IMR-90 (cell line): ENCODE data around the gene KTN1. TPM values are rescaled to one million over a fixed set of nuclear protein-coding genes. Genes with fewer than 3 reads are reported as not detected.

Source experiments
- ATAC-seq: fragments of 200-7000 bp; cut with Tn5 transposase; 2 replicates; pipeline ENCODE4 v1.9.1; 2020; ENCODE audit warnings: low read depth, mild to moderate bottlenecking, moderate library complexity
- BruUV-seq: library from RNA; stranded (reverse); fragments of 400-500 nt; replicated peaks from 2 replicates; lab custom pipeline; 2021; lab: Mats Ljungman, UMichigan
- CTCF ChIA-PET: fragments of 300-600 bp; formaldehyde crosslinking; extraction: SDS; loops from one replicate; lab custom pipeline; 2021; ENCODE audit warnings: antibody characterized with exemption; lab: Yijun Ruan, JAX
- POLR2A ChIA-PET: fragments of 300-600 bp; sonication (Branson Sonifier 250); formaldehyde crosslinking; loops from one replicate; lab custom pipeline; 2022; ENCODE audit warnings: antibody characterized with exemption; ENCODE audit not compliant: unreplicated experiment; lab: Charles Lee
- DNase-seq: peaks from one replicate; pipeline ENCODE4 v3.0.0; 2013
- H2AFZ ChIP-seq: replicated peaks from 2 replicates; pipeline ENCODE3; 2013; ENCODE audit warnings: low read length, mild to moderate bottlenecking; ENCODE audit not compliant: poor library complexity
- H2AK5ac ChIP-seq: 2 replicates; pipeline ENCODE4 v1.6.1; 2013; ENCODE audit warnings: low read depth, low read length, inconsistent platforms
- H2AK9ac ChIP-seq: replicated peaks from 2 replicates; pipeline ENCODE3; 2013; ENCODE audit warnings: mild to moderate bottlenecking, low read depth, low read length, moderate library complexity; ENCODE audit not compliant: poor library complexity
- H2BK120ac ChIP-seq: 2 replicates; pipeline ENCODE4 v1.6.1; 2013; ENCODE audit warnings: low read depth, low read length, inconsistent platforms
- H2BK15ac ChIP-seq: 3 replicates; pipeline ENCODE4 v1.6.1; 2013; ENCODE audit warnings: low read depth, low read length, inconsistent platforms
- H2BK20ac ChIP-seq: 2 replicates; pipeline ENCODE4 v1.6.1; 2013; ENCODE audit warnings: low read depth, mild to moderate bottlenecking, inconsistent platforms, low read length, moderate library complexity
- H2BK5ac ChIP-seq: 2 replicates; pipeline ENCODE4 v1.6.1; 2013; ENCODE audit warnings: mild to moderate bottlenecking, low read depth, low read length, inconsistent platforms; ENCODE audit not compliant: poor library complexity, severe bottlenecking
- H3K14ac ChIP-seq: replicated peaks from 2 replicates; pipeline ENCODE4 v1.6.1; 2013; ENCODE audit warnings: low read depth, low read length, inconsistent platforms
- H3K18ac ChIP-seq: 2 replicates; pipeline ENCODE4 v1.6.1; 2013; ENCODE audit warnings: low read depth, low read length, control low read depth
- H3K23ac ChIP-seq: 2 replicates; pipeline ENCODE4 v1.6.1; 2013; ENCODE audit warnings: low read depth, low read length, inconsistent platforms
- H3K27ac ChIP-seq: 2 replicates; pipeline ENCODE4 v1.5.1; 2013; ENCODE audit warnings: mild to moderate bottlenecking, control low read depth, low read length; ENCODE audit not compliant: insufficient read depth
- H3K27me3 ChIP-seq: 2 replicates; pipeline ENCODE4 v1.6.1; 2013; ENCODE audit warnings: low read length; ENCODE audit not compliant: control insufficient read depth, insufficient read depth
- H3K36me3 ChIP-seq: 2 replicates; pipeline ENCODE4 v1.6.1; 2013; ENCODE audit warnings: low read length, mixed read lengths; ENCODE audit not compliant: control insufficient read depth, insufficient read depth
- H3K4ac ChIP-seq: 2 replicates; pipeline ENCODE4 v1.6.1; 2013; ENCODE audit warnings: low read depth, low read length, inconsistent platforms
- H3K4me1 ChIP-seq: 2 replicates; pipeline ENCODE4 v1.6.1; 2013; ENCODE audit warnings: low read length, mixed read lengths; ENCODE audit not compliant: control insufficient read depth, insufficient read depth
- H3K4me2 ChIP-seq: 2 replicates; pipeline ENCODE4 v1.6.1; 2013; ENCODE audit warnings: low read depth, mild to moderate bottlenecking, control low read depth, low read length, moderate library complexity
- H3K4me3 ChIP-seq: 2 replicates; pipeline ENCODE4 v1.5.1; 2013; ENCODE audit warnings: low read depth, mild to moderate bottlenecking, control low read depth, low read length, moderate library complexity; ENCODE audit not compliant: insufficient read depth
- H3K56ac ChIP-seq: 2 replicates; pipeline ENCODE4 v1.6.1; 2013; ENCODE audit warnings: low read length, inconsistent platforms; ENCODE audit not compliant: insufficient read depth; ENCODE audit errors: extremely low read depth
- H3K79me1 ChIP-seq, 2 experiments: 2 replicates each; pipeline ENCODE4 v1.6.1; 2013; ENCODE audit warnings: low read length in 2 of 2, inconsistent platforms in 1 of 2, low read depth in 1 of 2
- H3K9ac ChIP-seq: 2 replicates; pipeline ENCODE4 v1.6.1; 2013; ENCODE audit warnings: low read depth, low read length, control low read depth
- H3K9me1 ChIP-seq: 2 replicates; pipeline ENCODE4 v1.6.1; 2013; ENCODE audit warnings: low read length, inconsistent platforms; ENCODE audit not compliant: insufficient read depth
- H3K9me3 ChIP-seq: 2 replicates; pipeline ENCODE4 v1.6.1; 2013; ENCODE audit warnings: low read length; ENCODE audit not compliant: control insufficient read depth, insufficient read depth
- H4K20me1 ChIP-seq: 2 replicates; pipeline ENCODE4 v1.6.1; 2013; ENCODE audit warnings: low read length, inconsistent platforms; ENCODE audit not compliant: insufficient read depth
- H4K5ac ChIP-seq: 2 replicates; pipeline ENCODE4 v1.6.1; 2013; ENCODE audit warnings: mild to moderate bottlenecking, low read depth, low read length, control low read depth
- H4K8ac ChIP-seq, 2 experiments: 2 replicates each; pipeline ENCODE4 v1.6.1; 2013; ENCODE audit warnings: low read depth in 2 of 2, low read length in 2 of 2, control low read depth in 1 of 2, inconsistent platforms in 1 of 2
- H4K91ac ChIP-seq: 2 replicates; pipeline ENCODE4 v1.6.1; 2013; ENCODE audit warnings: low read depth, low read length, inconsistent platforms; ENCODE audit not compliant: insufficient read depth
- BHLHE40 ChIP-seq: fragments of 150-350 bp; IDR thresholded peaks from 2 replicates; pipeline ENCODE4 v1.6.1; 2016; ENCODE audit warnings: mild to moderate bottlenecking, low read depth, low read length
- CEBPB ChIP-seq: IDR thresholded peaks from 2 replicates; pipeline ENCODE4 v1.6.1; 2012; ENCODE audit warnings: low read depth, low read length, improper control_type of control experiment
- CHD1 ChIP-seq: IDR thresholded peaks from 2 replicates; pipeline ENCODE4 v1.6.1; 2012; ENCODE audit warnings: low read depth, low read length, improper control_type of control experiment
- MAZ ChIP-seq: IDR thresholded peaks from 2 replicates; pipeline ENCODE4 v1.6.1; 2012; ENCODE audit warnings: low read depth, mild to moderate bottlenecking, low read length, improper control_type of control experiment, moderate library complexity, borderline replicate concordance
- MXI1 ChIP-seq: IDR thresholded peaks from 2 replicates; pipeline ENCODE4 v1.6.1; 2012; ENCODE audit warnings: low read depth, mild to moderate bottlenecking, low read length, moderate library complexity, borderline replicate concordance
- NFE2L2 ChIP-seq: fragments of 150-350 bp; IDR thresholded peaks from 2 replicates; pipeline ENCODE4 v1.6.1; 2016; ENCODE audit warnings: low read depth, mild to moderate bottlenecking, low read length
- POLR2A ChIP-seq: IDR thresholded peaks from 2 replicates; pipeline ENCODE4 v1.6.1; 2012; ENCODE audit warnings: mild to moderate bottlenecking, low read depth, low read length
- RAD21 ChIP-seq: IDR thresholded peaks from 2 replicates; pipeline ENCODE4 v1.6.1; 2012; ENCODE audit warnings: low read length, improper control_type of control experiment
- RCOR1 ChIP-seq: IDR thresholded peaks from 2 replicates; pipeline ENCODE4 v1.6.1; 2012; ENCODE audit warnings: mild to moderate bottlenecking, low read length, improper control_type of control experiment; ENCODE audit not compliant: insufficient replicate concordance
- RFX5 ChIP-seq: IDR thresholded peaks from 2 replicates; pipeline ENCODE4 v1.8.0; 2012; ENCODE audit warnings: low read depth, mild to moderate bottlenecking, low read length, moderate library complexity
- SMC3 ChIP-seq: fragments of 150-350 bp; IDR thresholded peaks from 2 replicates; pipeline ENCODE4 v1.6.1; 2016; ENCODE audit warnings: low read depth, mild to moderate bottlenecking, antibody characterized with exemption, low read length, moderate library complexity
- WGBS, 2 experiments: methylation state at CpG; one replicate each; pipeline versions ENCODE4 v1.1.5 to v1.1.7; 2013; ENCODE audit warnings: missing lambda C conversion rate in 2 of 2; ENCODE audit not compliant: insufficient read length in 1 of 2; ENCODE audit errors: extremely low coverage in 2 of 2; 5-methylcytosine and 5-hydroxymethylcytosine counted together
- dilution Hi-C: fragments of 300-500 bp; cut with HindIII; formaldehyde crosslinking; loops from one replicate; pipeline ENCODE4 v1.14.3; 2018; ENCODE audit warnings: low sequenced_read_pairs; ENCODE audit not compliant: unreplicated experiment
- in situ Hi-C: fragments of 300-500 bp; cut with MboI; formaldehyde crosslinking; loops from 3 replicates; pipeline ENCODE4 v1.14.3; 2019; ENCODE audit warnings: low sequenced_read_pairs, inconsistent platforms, mixed read lengths
- intact Hi-C: fragments of 100-400 bp; cut with micrococcal nuclease; formaldehyde crosslinking; loops from 2 replicates; pipeline ENCODE4 v1.10.0; 2022
- polyA plus RNA-seq, 3 experiments: library from polyadenylated mRNA; depleted of rRNA; stranded (reverse); fragments of >200 nt; gene quantifications; 2 replicates each; pipeline ENCODE4 v1.2.3, GENCODE V29; 2012; ENCODE audit warnings: low replicate concordance in 1 of 3
- total RNA-seq: library from RNA; depleted of rRNA; stranded (reverse); fragments of >200 nt; gene quantifications from 2 replicates; pipeline ENCODE4 v1.2.3, GENCODE V29; 2012
- TF ChIP-seq, protein P1 (sequence below): fragments of 150-350 bp; IDR thresholded peaks from 2 replicates; pipeline ENCODE4 v1.6.1; 2016; ENCODE audit warnings: low read depth, mild to moderate bottlenecking, low read length, moderate library complexity, borderline replicate concordance
- TF ChIP-seq, protein P2 (sequence below): fragments of 150-350 bp; IDR thresholded peaks from 2 replicates; pipeline ENCODE4 v1.6.1; 2017; ENCODE audit warnings: mild to moderate bottlenecking, antibody characterized with exemption, low read length, low read depth

The KTN1 gene
- total and polyA plus RNA-seq, 2 of the 4 experiments (the other 2 are of a cell fraction): 42.1 to 57.2 TPM

DNA sequence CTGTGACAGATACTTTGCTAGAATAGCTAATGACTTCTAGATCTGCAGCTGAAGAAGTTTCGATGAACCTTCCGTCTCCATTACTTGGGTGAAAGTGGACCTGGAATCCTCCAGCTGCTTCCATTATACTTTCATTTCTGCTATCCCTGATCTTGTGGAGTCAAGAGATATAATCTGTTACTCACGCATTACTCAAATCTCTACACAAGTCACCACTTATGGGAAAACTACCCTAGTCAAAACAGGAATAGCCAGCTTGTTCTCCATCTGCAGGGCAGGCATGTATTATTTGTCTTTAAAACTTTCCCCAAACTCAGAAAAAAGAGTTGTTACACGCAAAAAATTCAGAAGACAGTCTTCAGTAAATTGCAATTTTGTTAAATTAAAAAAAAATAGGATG is 2.8 kb upstream of the KTN1 start:
- no peak overlapping the region for H2BK5ac ChIP-seq
- H3K27me3 ChIP-seq: no peaks in the 10 kb centered on the region
- no peak overlapping the region for H3K14ac ChIP-seq
- DNase-seq (no peak), ATAC-seq (no peak)
- no peak overlapping the region for H4K91ac ChIP-seq
- no peak overlapping the region for H4K5ac ChIP-seq
- intact Hi-C loops: no loop called here
- no peak overlapping the region for H3K4me2 ChIP-seq
- H2BK15ac ChIP-seq: no peak overlapping the region
- POLR2A ChIA-PET: no interaction called here
- in situ Hi-C loops: no loop called here
- peaks cover 14% of the 10 kb centered on the region for H4K20me1 ChIP-seq
- H3K27ac ChIP-seq: no peak overlapping the region
- no peak overlapping the region for H3K18ac ChIP-seq
- TF ChIP-seq, protein P1, sequence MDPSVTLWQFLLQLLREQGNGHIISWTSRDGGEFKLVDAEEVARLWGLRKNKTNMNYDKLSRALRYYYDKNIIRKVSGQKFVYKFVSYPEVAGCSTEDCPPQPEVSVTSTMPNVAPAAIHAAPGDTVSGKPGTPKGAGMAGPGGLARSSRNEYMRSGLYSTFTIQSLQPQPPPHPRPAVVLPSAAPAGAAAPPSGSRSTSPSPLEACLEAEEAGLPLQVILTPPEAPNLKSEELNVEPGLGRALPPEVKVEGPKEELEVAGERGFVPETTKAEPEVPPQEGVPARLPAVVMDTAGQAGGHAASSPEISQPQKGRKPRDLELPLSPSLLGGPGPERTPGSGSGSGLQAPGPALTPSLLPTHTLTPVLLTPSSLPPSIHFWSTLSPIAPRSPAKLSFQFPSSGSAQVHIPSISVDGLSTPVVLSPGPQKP: no peak
- TF ChIP-seq RCOR1: no peak
- TF ChIP-seq RFX5: no peak
- TF ChIP-seq MAZ: no peak
- no peak for TF ChIP-seq NFE2L2
- no peak for TF ChIP-seq BHLHE40
- TF ChIP-seq, protein P2, sequence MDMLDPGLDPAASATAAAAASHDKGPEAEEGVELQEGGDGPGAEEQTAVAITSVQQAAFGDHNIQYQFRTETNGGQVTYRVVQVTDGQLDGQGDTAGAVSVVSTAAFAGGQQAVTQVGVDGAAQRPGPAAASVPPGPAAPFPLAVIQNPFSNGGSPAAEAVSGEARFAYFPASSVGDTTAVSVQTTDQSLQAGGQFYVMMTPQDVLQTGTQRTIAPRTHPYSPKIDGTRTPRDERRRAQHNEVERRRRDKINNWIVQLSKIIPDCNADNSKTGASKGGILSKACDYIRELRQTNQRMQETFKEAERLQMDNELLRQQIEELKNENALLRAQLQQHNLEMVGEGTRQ: no peak
- no peak for TF ChIP-seq MXI1
- TF ChIP-seq RAD21: no peak
- no peak for TF ChIP-seq SMC3
- no peak for TF ChIP-seq CEBPB
- TF ChIP-seq CHD1: no peak
- no peak for TF ChIP-seq POLR2A
- no peak overlapping the region for H2AK9ac ChIP-seq
- no peak overlapping the region for H3K9ac ChIP-seq
- H3K9me3 ChIP-seq: no peaks in the 10 kb centered on the region
- no CpG with 5 or more reads among the region's 4 CpGs for WGBS, 2 experiments
- CTCF ChIA-PET: no interaction called here
- H2BK120ac ChIP-seq: no peak overlapping the region
- BruUV-seq: no TSS peak
- no peak overlapping the region for H3K4ac ChIP-seq
- H2AFZ ChIP-seq: no peak overlapping the region
- dilution Hi-C loops: no loop called here
- H3K56ac ChIP-seq: no peak overlapping the region
- H3K9me1 ChIP-seq: peaks cover 6% of the 10 kb centered on the region; the same call in 1 of the 2 replicates
- no peaks in the 10 kb centered on the region for H3K36me3 ChIP-seq
- no peak overlapping the region for H2BK20ac ChIP-seq
- no peak overlapping the region for H4K8ac ChIP-seq
- peaks cover 5 to 20% of the 10 kb centered on the region in 2 experiments; a peak in 3 of 4 replicates for H3K79me1 ChIP-seq
- H3K23ac ChIP-seq: no peak overlapping the region
- H3K4me3 ChIP-seq: no peak overlapping the region
- H3K4me1 ChIP-seq: peaks cover 1% of the 10 kb centered on the region; the same call in 1 of the 2 replicates
- H2AK5ac ChIP-seq: no peak overlapping the region
